CD4-positive, alpha-beta T cell treated with Interferon alpha-2 for 1 hour (primary cell): ENCODE measurements around the gene EBF3.

Source experiments
- DNase-seq, 2 donors: peaks; one replicate each; pipeline ENCODE4 v3.0.0-alpha.2; 2020 to 2022

EBF3 gene

GRCh38 chr10:129850790-129851189, 113.3 kb downstream of the EBF3 start:
- no peak for DNase-seq

- no peak for DNase-seq
Measured at GRCh38 chr10:129850316-129850715, 113.8 kb downstream of the EBF3 start.

- no peak for DNase-seq
Measured at GRCh38 chr10:129849853-129850252, 114.2 kb downstream of the EBF3 start.

- DNase-seq: no peak
Measured at GRCh38 chr10:129849452-129849750, 114.7 kb downstream of the EBF3 start.

GRCh38 chr10:129848696-129849451, 115.2 kb downstream of the EBF3 start:
- DNase-seq: no peak

- no peak for DNase-seq
Measured at GRCh38 chr10:129847741-129848483, 116.2 kb downstream of the EBF3 start.

GRCh38 chr10:129846991-129847391, 117.1 kb downstream of the EBF3 start:
- DNase-seq: no peak

GRCh38 chr10:129845111-129845753, 118.8 kb downstream of the EBF3 start:
- DNase-seq: no peak

GRCh38 chr10:129844216-129844766, 119.8 kb downstream of the EBF3 start:
- DNase-seq: no peak

- DNase-seq: no peak
Measured at GRCh38 chr10:129843702-129844101, 120.4 kb downstream of the EBF3 start.

- DNase-seq: no peak
Measured at GRCh38 chr10:129843131-129843541, 120.9 kb downstream of the EBF3 start.

GRCh38 chr10:129842031-129842430, 122.0 kb downstream of the EBF3 start:
- DNase-seq: no peak

GRCh38 chr10:129841590-129841989, 122.5 kb downstream of the EBF3 start:
- no peak for DNase-seq

GRCh38 chr10:129841071-129841470, 123.0 kb downstream of the EBF3 start:
- DNase-seq: no peak

- DNase-seq: no peak
Measured at GRCh38 chr10:129840196-129840590, 123.9 kb downstream of the EBF3 start.

GRCh38 chr10:129839285-129840195, 124.5 kb downstream of the EBF3 start:
- DNase-seq: no peak

- no peak for DNase-seq
Measured at GRCh38 chr10:129838794-129839193, 125.3 kb downstream of the EBF3 start.

- no peak for DNase-seq
Measured at GRCh38 chr10:129837909-129838582, 126.0 kb downstream of the EBF3 start.

GRCh38 chr10:129836253-129836652, 127.8 kb downstream of the EBF3 start:
- no peak for DNase-seq

- no peak for DNase-seq
Measured at GRCh38 chr10:129833994-129834739, 129.9 kb downstream of the EBF3 start.

- DNase-seq: no peak
Measured at GRCh38 chr10:129833468-129833950, 130.6 kb downstream of the EBF3 start.
